ENCODE results near the gene LMNA.

DNA sequence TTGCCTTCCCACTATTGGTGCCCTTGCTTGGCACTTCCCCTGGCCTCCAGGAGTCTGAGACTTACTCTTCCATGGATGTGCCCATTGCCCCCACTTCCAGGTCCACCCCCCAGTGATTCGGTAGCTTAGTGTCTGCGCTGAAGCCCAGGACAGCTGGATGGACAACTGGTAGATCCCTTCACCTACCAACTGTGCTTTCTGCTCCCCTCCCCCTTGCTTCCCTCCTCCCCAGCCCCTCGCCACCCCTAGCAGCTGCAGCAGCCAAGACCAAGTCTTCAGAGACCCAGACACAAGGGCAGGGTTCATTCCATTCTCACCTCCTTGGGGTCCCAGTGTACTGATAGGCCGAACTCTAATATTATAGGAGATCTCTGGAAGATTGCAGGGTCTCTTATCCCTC is 6.9 kb downstream of the LMNA start:
- TF ChIP-seq ZNF274 (IDR thresholded peaks at IDR 0.05; ENCODE audit: low read depth, low read length) (no peak), YY1 (IDR thresholded peaks at IDR 0.05; ENCODE audit: insufficient read depth, insufficient read length) (no peak), SUZ12 (IDR thresholded peaks at IDR 0.05; ENCODE audit: extremely low read depth, insufficient read depth, insufficient read length) (no peak)
